Chondrocyte (in vitro differentiated cells): Measurements from ENCODE around the gene RAB13. TPM values are rescaled to one million over a fixed set of nuclear protein-coding genes. Genes with fewer than 3 reads are reported as not detected.

Source experiments
- DNase-seq: peaks from one replicate; pipeline ENCODE4 v3.0.0; 2021; ENCODE audit warnings: mixed read lengths, low spot score
- H3K27ac Mint-ChIP-seq: one replicate; pipeline ENCODE4 v1.8.0; 2021; ENCODE audit warnings: mild to moderate bottlenecking, moderate library complexity, mixed read lengths; ENCODE audit not compliant: unreplicated experiment
- H3K27me3 Mint-ChIP-seq: 2 replicates; pipeline ENCODE4 v1.8.0; 2021; ENCODE audit warnings: low read depth, mixed read lengths
- H3K36me3 Mint-ChIP-seq: 2 replicates; pipeline ENCODE4 v1.8.0; 2021; ENCODE audit warnings: low read depth, mixed read lengths
- H3K4me1 Mint-ChIP-seq: 2 replicates; pipeline ENCODE4 v1.8.0; 2021; ENCODE audit warnings: low read depth, mild to moderate bottlenecking, mixed read lengths
- H3K4me3 Mint-ChIP-seq: one replicate; pipeline ENCODE4 v1.8.0; 2021; ENCODE audit warnings: mild to moderate bottlenecking, moderate library complexity, mixed read lengths; ENCODE audit not compliant: unreplicated experiment
- H3K9me3 Mint-ChIP-seq: 2 replicates; pipeline ENCODE4 v1.8.0; 2021; ENCODE audit warnings: low read depth, mixed read lengths
- CTCF ChIP-seq: fragments of 200-600 bp; sonication (generic); IDR thresholded peaks from 2 replicates; pipeline ENCODE4 v1.5.0; 2021; ENCODE audit warnings: antibody characterized with exemption, mild to moderate bottlenecking, moderate library complexity
- total RNA-seq: library from RNA; stranded (reverse); gene quantifications from 3 replicates; pipeline ENCODE4 v1.2.1, GENCODE V29; 2021

The RAB13 gene
- total RNA-seq, 1 donor from 2014 or later = 116 TPM

DNA sequence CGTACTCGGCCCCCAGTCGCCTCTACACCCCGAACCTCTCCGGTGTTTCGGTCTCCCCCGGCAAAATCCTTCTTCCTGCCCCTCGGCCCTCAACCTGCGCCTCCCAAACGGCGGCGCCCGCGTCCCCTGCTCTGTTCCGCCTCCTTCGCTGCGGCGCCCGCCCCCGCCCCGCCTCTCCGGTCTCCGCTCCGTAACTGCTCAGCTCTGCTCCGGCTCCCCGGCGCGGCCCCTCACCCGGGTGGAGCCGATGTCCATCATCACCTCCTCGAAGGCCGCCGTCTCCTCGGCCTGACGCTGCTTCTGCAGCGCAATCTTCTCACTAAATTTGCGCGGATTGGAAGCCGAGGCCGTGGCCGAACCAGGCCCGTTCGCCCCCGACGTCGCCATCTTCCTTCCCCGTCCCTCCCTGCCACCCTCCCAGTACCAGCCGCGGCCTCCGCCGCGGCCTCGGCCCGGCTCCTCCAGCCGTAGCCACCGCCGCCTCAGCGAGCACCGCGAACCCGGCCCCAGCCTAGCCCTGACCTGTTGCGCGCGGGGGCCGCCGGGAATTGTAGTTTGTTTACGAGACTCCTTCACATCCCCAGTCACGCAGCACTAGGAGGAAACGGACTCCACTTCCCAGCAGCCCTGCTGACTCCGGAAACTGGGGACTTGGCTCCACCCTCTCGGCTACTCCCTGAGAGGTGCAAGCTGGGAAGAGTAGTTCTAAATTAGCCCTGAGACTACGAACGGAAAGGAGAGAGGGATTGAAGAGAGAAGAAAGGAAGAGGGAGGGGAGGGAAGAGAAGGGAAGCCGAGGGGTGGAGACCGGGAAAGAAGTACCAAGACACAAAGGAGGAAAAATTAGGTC, 27.8 kb downstream of the RAB13 start, which contains the start of gene CRTC2:
Gene CRTC2, minus strand, starts transcription at position 502 of the 850 bp plus-strand sequence. Its CDS starts 115 bp downstream, at position 387.
- no peaks in the 10 kb centered on the region for H3K27me3 Mint-ChIP-seq
- H3K4me1 Mint-ChIP-seq = peaks cover 54% of the 10 kb centered on the region
- no peak for TF ChIP-seq CTCF

DNA sequence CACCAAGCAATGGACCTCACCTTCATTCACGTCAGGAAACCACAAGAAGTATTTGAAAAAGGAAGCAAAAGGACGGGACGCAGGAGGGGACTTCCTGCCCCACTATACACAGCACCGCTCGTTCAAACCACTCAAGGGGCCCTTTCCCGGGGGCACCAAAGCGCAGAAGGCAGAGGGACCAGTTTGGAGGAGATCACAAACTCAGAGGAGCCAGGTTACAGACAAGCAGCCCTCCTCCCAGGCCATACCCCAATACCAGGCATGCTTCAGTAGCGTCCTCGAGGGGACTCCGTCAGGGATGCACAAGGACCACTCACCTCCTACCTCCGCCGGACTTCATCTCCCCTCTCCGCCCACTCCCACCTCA, 28.4 kb downstream of the RAB13 start:
- DNase-seq = no peak
- Mint-ChIP-seq H3K4me1 (peaks cover 50% of the 10 kb centered on the region), H3K36me3 (peaks cover 8% of the 10 kb centered on the region), H3K27ac (peak overlapping the region; percentile 97), H3K9me3 (no peaks in the 10 kb centered on the region), H3K4me3 (peak overlapping the region; percentile 98), H3K27me3 (no peaks in the 10 kb centered on the region)
- TF ChIP-seq CTCF = no peak

More for the DNA sequence above, 27.8 kb downstream of the RAB13 start, which contains the start of gene CRTC2:
- Mint-ChIP-seq H3K9me3 (no peaks in the 10 kb centered on the region), H3K36me3 (peaks cover 8% of the 10 kb centered on the region), H3K27ac (peak within 1 kb of the TSS; percentile 97), H3K4me3 (peak within 1 kb of the TSS; percentile 98)
- DNase-seq = peak; percentile 98

- TF ChIP-seq CTCF = no peak
- peaks cover 44% of the 10 kb centered on the region for H3K4me1 Mint-ChIP-seq
Measured at GRCh38 chr1:153956997-153957715, 29.0 kb downstream of the RAB13 start.

GRCh38 chr1:153954826-153955225, 31.3 kb downstream of the RAB13 start:
- Mint-ChIP-seq H3K27me3 (no peaks in the 10 kb centered on the region), H3K4me1 (peaks cover 31% of the 10 kb centered on the region), H3K9me3 (no peaks in the 10 kb centered on the region), H3K4me3 (no peak overlapping the region), H3K36me3 (peaks cover 19% of the 10 kb centered on the region), H3K27ac (no peak overlapping the region)
- DNase-seq = no peak
- TF ChIP-seq CTCF = no peak

More at GRCh38 chr1:153956997-153957715, 29.0 kb downstream of the RAB13 start:
- Mint-ChIP-seq H3K27ac (peak overlapping the region; percentile 97), H3K36me3 (peaks cover 8% of the 10 kb centered on the region), H3K4me3 (peak overlapping the region; percentile 98), H3K9me3 (no peaks in the 10 kb centered on the region), H3K27me3 (no peaks in the 10 kb centered on the region)
- DNase-seq = no peak

DNA sequence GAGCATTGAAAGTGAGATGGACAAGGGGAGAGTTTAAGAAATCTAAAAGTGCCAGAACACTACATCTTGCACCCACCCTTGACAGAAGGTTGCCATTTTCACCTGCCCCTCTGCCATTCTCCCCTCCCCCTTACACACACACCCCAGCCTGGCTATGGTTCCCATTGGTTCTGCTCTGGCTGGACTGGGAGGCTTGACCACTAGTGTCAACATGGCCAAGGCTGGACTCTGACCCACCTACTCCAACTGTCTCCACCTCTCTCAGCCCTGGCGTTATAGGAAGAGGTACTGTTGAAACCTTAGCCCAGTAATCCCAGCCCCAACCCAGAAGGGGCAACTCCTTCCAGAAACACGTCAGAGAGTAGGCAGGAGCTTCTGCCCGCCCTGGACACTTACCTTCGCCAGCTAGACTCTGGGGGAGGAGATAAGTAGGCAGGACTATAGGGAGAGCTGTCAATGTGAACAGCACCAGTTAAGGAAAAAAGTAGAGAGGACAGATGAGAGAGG, 32.2 kb downstream of the RAB13 start:
- Mint-ChIP-seq H3K4me1 (peaks cover 25% of the 10 kb centered on the region), H3K27me3 (no peaks in the 10 kb centered on the region), H3K36me3 (peaks cover 20% of the 10 kb centered on the region), H3K4me3 (no peak overlapping the region), H3K9me3 (no peaks in the 10 kb centered on the region), H3K27ac (no peak overlapping the region)
- no peak for TF ChIP-seq CTCF
- DNase-seq = no peak
